Activated CD4-positive, alpha-beta T cell treated with anti-CD3 and anti-CD28 coated beads, Interleukin-2, amount 10 ng/mL, durations not matched to agents 7 days and 5 days (primary cell): ENCODE measurements around the gene GALNT17. TPM values are rescaled to one million over a fixed set of nuclear protein-coding genes. Genes with fewer than 3 reads are reported as not detected.

Experiments
- CTCF ChIA-PET: fragments of 350-600 bp; sonication (Branson Sonifier 250); formaldehyde crosslinking; loops from one replicate; lab custom pipeline; 2021; ENCODE audit warnings: antibody characterized with exemption; lab: Charles Lee
- POLR2A ChIA-PET: fragments of 350-600 bp; sonication (Branson Sonifier 250); formaldehyde crosslinking; loops from one replicate; lab custom pipeline; 2021; ENCODE audit warnings: antibody characterized with exemption; lab: Charles Lee
- DNase-seq: peaks from one replicate; pipeline ENCODE4 v3.0.0-alpha.2; 2020
- H3K27ac Mint-ChIP-seq: one replicate; pipeline ENCODE4 v1.8.0; 2021; ENCODE audit warnings: mild to moderate bottlenecking, moderate library complexity, mixed read lengths
- H3K27me3 Mint-ChIP-seq: one replicate; pipeline ENCODE4 v1.8.0; 2021; ENCODE audit warnings: mixed read lengths
- H3K36me3 Mint-ChIP-seq: one replicate; pipeline ENCODE4 v1.8.0; 2021; ENCODE audit warnings: low read depth, mixed read lengths
- H3K4me1 Mint-ChIP-seq: one replicate; pipeline ENCODE4 v1.8.0; 2021; ENCODE audit warnings: mixed read lengths
- H3K4me3 Mint-ChIP-seq: one replicate; pipeline ENCODE4 v1.8.0; 2021; ENCODE audit warnings: mild to moderate bottlenecking, moderate library complexity, mixed read lengths
- H3K9me3 Mint-ChIP-seq: one replicate; pipeline ENCODE4 v1.8.0; 2021; ENCODE audit warnings: mixed read lengths
- total RNA-seq, 2 experiments: library from RNA; stranded (reverse); gene quantifications; one replicate each; pipeline ENCODE4 v1.2.3, GENCODE V29; 2021

GALNT17 gene
- total RNA-seq, 2 experiments from 2014 or later, result not detected

DNA sequence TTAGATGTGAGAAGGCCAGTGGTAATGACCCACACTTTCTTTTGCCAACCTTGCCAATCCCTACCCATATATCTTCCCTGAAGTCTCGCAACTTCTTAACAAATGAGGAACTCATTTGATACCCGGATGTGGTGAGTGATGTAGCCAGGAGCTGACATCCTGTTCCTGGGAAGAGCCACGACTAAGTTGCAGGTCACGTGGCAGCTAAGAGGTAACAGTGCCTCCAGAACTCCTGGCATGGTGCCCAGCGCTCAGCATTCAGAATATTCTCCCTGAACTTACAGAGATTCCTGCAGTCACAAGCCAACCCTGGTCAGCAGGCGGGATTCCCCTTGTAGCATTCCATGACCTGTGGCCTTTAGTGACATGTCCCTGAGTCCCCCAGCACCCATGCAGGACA is 282.5 kb downstream of the GALNT17 start:
- ChIA-PET CTCF (no interaction called here), POLR2A (no interaction called here)
- DNase-seq, result no peak
- no peaks in the 10 kb centered on the region for H3K27me3 Mint-ChIP-seq
- no peak overlapping the region for H3K27ac Mint-ChIP-seq
- H3K9me3 Mint-ChIP-seq, result peaks cover 42% of the 10 kb centered on the region
- no peaks in the 10 kb centered on the region for H3K4me1 Mint-ChIP-seq
- H3K36me3 Mint-ChIP-seq, result no peaks in the 10 kb centered on the region
- no peak overlapping the region for H3K4me3 Mint-ChIP-seq

DNA sequence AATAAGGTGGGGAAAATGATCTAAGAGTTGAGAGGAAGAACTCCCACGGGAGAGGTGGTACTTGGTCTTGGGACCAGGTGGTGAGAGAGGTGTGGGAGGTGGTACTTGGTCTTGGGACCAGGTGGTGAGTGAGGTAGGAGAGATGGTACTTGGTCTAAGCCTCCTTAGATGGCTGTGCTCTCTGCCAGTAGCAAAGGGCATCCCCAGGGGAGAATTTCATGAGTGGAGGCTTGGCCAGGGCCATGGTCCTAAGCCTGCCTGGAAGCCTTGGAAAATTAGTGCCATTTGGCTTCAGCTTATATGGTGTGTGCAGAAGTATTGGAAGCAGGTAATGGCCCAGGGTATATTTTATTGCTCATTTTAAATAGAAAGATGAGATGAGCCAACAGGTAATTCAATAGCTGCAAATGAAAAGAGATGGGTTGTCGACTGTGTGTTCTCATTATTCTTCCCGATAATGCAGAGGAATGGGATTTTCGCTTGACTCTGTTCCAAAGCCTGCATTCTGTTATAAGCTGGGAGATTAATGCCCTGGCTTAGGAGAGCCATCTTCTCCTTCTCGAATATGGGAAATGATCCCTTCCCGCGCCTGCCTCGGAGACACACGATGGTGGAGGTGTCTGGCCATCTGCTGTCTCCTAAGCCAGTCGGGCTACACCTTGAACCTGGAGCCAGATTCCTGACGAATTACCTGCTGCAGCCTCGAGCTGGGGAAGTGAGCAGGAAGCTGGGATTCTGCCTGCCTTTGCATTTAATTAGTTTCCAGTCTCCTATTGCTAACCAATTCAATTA is 287.8 kb downstream of the GALNT17 start:
- no peak for DNase-seq
- Mint-ChIP-seq H3K27ac (no peak overlapping the region), H3K4me1 (no peaks in the 10 kb centered on the region), H3K4me3 (no peak overlapping the region), H3K36me3 (no peaks in the 10 kb centered on the region), H3K9me3 (peaks cover 25% of the 10 kb centered on the region), H3K27me3 (no peaks in the 10 kb centered on the region)
- POLR2A ChIA-PET, result no interaction called here
- CTCF ChIA-PET, result interaction anchor here (0.7 kb wide), 1 partner anchor 60 kb away, joined by 3 read pairs; no protein-coding TSS in a partner anchor

DNA sequence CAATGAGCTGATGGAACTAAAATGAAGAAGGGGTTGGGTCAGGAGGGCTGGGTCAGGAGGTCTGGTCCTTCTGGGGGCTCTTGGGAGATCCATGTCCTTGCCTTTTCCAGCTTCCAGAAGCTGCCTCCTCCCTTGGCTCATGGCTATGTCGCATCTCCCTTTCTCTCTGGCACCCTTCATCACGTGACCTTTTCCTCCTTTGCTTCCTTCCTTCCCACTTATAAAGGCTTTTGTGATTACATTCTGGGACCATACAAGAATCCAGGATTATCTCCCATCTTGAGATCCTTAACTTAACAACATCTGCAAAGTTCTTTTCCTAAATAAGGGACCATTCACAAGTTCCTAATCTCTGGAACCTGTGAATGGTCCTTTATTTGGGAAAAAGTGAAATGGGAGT is 290.2 kb downstream of the GALNT17 start:
- Mint-ChIP-seq H3K4me1 (no peaks in the 10 kb centered on the region), H3K27me3 (no peaks in the 10 kb centered on the region), H3K9me3 (peaks cover 24% of the 10 kb centered on the region), H3K36me3 (no peaks in the 10 kb centered on the region), H3K27ac (no peak overlapping the region), H3K4me3 (no peak overlapping the region)
- ChIA-PET CTCF (no interaction called here), POLR2A (no interaction called here)
- no peak for DNase-seq

DNA sequence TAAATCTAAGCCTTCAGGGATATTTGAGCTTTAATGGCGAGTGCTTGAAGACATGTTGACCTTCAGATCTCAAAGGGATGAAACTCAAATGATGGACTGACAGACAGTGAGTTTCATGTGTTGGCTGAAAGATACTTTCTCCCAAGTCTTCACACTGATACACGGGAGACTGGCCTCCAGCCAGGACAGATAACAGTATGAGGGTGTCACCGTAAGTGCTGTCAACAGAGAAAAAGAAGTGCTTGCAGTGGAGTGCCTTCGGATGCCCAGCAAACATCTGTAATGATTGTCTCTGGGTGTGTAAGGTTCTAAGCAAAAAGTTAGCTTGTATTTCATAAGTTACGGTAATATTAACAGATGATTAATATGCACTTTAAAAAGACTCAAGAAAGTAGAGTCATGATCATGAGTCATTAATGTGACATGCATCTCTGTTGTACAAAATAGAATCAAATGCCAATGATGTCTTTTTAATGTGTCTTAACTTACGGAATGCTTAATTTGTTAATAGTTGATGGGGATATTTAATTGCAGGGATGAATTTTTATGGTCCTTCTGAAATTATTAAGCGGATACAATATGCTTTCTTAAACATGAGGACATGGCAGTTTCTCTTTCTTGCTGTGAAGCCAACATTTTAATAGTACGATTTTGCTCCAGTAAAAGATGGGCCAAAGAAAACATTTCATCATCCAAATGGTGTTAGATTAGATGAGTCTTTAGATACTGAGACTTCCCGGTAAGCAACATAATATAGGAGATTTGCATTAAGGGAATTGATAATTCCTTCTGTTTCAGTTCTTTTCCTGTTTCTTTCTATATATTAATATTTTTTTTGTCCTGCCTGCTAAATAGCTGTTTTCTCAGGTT is 292.5 kb downstream of the GALNT17 start:
- CTCF ChIA-PET, result no interaction called here
- no peaks in the 10 kb centered on the region for H3K36me3 Mint-ChIP-seq
- no peaks in the 10 kb centered on the region for H3K4me1 Mint-ChIP-seq
- no peak for DNase-seq
- POLR2A ChIA-PET, result no interaction called here
- no peak overlapping the region for H3K27ac Mint-ChIP-seq
- H3K9me3 Mint-ChIP-seq, result peaks cover 23% of the 10 kb centered on the region
- no peaks in the 10 kb centered on the region for H3K27me3 Mint-ChIP-seq
- no peak overlapping the region for H3K4me3 Mint-ChIP-seq

DNA sequence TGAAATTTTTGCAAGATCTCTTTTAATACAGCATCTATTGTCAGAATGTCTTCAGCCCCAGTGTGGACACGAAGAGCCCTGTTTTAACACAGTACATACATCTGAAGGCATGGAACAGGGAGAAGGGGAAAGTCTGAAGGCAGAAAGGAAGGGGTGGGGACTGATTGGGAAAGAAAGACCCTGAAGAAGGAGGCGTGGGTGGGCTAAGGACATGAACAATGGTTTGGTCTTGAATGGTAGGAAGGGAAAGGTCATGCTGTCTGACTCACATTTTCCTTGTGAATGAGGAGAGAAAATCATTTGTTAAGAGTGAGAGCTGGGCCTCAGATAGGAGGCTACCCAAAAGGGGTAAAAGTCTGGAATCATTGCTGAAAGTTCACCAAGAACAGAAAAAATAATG is 297.1 kb downstream of the GALNT17 start:
- DNase-seq, result no peak
- H3K27me3 Mint-ChIP-seq, result no peaks in the 10 kb centered on the region
- no peaks in the 10 kb centered on the region for H3K4me1 Mint-ChIP-seq
- CTCF ChIA-PET, result no interaction called here
- no peaks in the 10 kb centered on the region for H3K36me3 Mint-ChIP-seq
- H3K4me3 Mint-ChIP-seq, result no peak overlapping the region
- peaks cover 28% of the 10 kb centered on the region for H3K9me3 Mint-ChIP-seq
- H3K27ac Mint-ChIP-seq, result no peak overlapping the region
- POLR2A ChIA-PET, result no interaction called here

DNA sequence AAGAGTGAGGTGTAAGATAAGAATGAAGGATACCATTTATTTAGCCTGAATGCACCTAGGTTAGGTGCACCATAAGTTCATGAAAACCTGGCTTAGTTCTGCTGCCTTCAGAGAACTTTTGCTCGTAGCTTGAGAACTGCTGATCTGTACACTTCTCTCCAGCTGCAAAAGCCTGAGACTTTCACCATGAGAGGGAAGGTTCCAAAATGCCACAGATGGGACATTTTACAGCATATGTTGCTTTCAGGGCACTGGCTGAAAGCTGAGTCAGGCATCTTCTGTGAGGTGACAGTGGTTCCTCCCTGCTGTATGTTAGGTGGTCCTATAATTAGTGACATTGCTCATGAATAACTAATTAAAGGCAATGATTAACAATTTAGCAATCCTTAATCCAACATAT is 298.3 kb downstream of the GALNT17 start:
- CTCF ChIA-PET, result no interaction called here
- H3K27ac Mint-ChIP-seq, result no peak overlapping the region
- POLR2A ChIA-PET, result no interaction called here

DNA sequence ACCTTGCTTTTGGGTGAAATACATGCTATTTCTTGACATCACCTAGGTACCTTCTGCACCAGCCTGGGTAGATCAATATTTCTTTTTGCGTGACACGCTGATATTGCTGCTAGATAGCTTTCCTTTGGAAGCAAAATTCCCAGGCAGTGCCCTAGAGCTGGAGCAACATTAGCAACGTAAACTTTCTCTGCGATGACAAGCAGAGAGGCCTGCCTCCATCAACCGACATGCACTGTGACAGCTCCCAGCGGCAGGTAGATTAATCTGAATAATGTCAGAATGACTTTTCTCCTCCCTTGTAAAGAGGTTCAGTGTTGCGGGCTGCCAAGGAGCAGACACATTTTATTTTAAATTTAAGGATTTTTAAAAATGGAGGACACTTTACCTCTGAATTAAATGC is 307.4 kb downstream of the GALNT17 start:
- CTCF ChIA-PET, result no interaction called here
- Mint-ChIP-seq H3K27ac (no peak overlapping the region), H3K36me3 (no peaks in the 10 kb centered on the region), H3K27me3 (no peaks in the 10 kb centered on the region), H3K9me3 (peaks cover 20% of the 10 kb centered on the region), H3K4me1 (no peaks in the 10 kb centered on the region), H3K4me3 (no peak overlapping the region)
- DNase-seq, result no peak
- POLR2A ChIA-PET, result no interaction called here

More for the DNA sequence above, 298.3 kb downstream of the GALNT17 start:
- no peak overlapping the region for H3K4me3 Mint-ChIP-seq
- no peak for DNase-seq
- no peaks in the 10 kb centered on the region for H3K4me1 Mint-ChIP-seq
- no peaks in the 10 kb centered on the region for H3K36me3 Mint-ChIP-seq
- H3K27me3 Mint-ChIP-seq, result no peaks in the 10 kb centered on the region
- H3K9me3 Mint-ChIP-seq, result peaks cover 24% of the 10 kb centered on the region

GRCh38 chr7:71442492-71443190 is 310.7 kb downstream of the GALNT17 start:
- ChIA-PET CTCF (no interaction called here), POLR2A (no interaction called here)
- DNase-seq, result no peak
- no peak overlapping the region for H3K4me3 Mint-ChIP-seq
- H3K4me1 Mint-ChIP-seq, result no peaks in the 10 kb centered on the region
- H3K27me3 Mint-ChIP-seq, result no peaks in the 10 kb centered on the region
- peaks cover 16% of the 10 kb centered on the region for H3K9me3 Mint-ChIP-seq
- no peak overlapping the region for H3K27ac Mint-ChIP-seq
- H3K36me3 Mint-ChIP-seq, result no peaks in the 10 kb centered on the region

GRCh38 chr7:71443191-71443530 is 311.2 kb downstream of the GALNT17 start:
- POLR2A ChIA-PET, result no interaction called here
- DNase-seq, result no peak
- Mint-ChIP-seq H3K27ac (no peak overlapping the region), H3K4me1 (no peaks in the 10 kb centered on the region), H3K9me3 (peaks cover 22% of the 10 kb centered on the region), H3K4me3 (no peak overlapping the region), H3K27me3 (no peaks in the 10 kb centered on the region), H3K36me3 (no peaks in the 10 kb centered on the region)
- CTCF ChIA-PET, result no interaction called here

GRCh38 chr7:71444130-71444529 is 312.2 kb downstream of the GALNT17 start:
- H3K27ac Mint-ChIP-seq, result no peak overlapping the region
- no peak for DNase-seq
- no peaks in the 10 kb centered on the region for H3K36me3 Mint-ChIP-seq
- no peak overlapping the region for H3K4me3 Mint-ChIP-seq
- H3K27me3 Mint-ChIP-seq, result no peaks in the 10 kb centered on the region
- ChIA-PET CTCF (no interaction called here), POLR2A (no interaction called here)
- no peaks in the 10 kb centered on the region for H3K4me1 Mint-ChIP-seq
- H3K9me3 Mint-ChIP-seq, result peaks cover 25% of the 10 kb centered on the region

DNA sequence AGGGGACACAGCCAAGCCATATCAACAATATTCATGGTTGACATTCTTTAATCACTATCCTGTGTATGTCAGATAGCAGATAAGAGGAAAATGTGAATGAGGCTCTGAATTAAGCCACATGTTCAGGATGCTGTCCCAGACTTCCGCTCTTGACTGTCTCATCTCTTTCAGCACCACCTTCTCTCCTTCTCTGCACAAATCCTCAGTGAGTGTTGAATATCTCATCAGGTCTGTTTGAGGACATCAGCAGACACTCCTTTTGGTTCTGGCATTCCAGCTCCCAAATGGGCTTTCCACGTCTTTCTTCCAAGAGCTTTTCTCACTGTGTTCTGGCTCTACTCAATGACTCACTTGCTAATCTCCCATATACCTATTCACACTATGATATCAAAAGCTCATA is 321.7 kb downstream of the GALNT17 start:
- DNase-seq, result no peak
- H3K36me3 Mint-ChIP-seq, result no peaks in the 10 kb centered on the region
- peaks cover 6% of the 10 kb centered on the region for H3K9me3 Mint-ChIP-seq
- ChIA-PET POLR2A (no interaction called here), CTCF (no interaction called here)
- no peaks in the 10 kb centered on the region for H3K4me1 Mint-ChIP-seq
- H3K4me3 Mint-ChIP-seq, result no peak overlapping the region
- H3K27me3 Mint-ChIP-seq, result no peaks in the 10 kb centered on the region
- H3K27ac Mint-ChIP-seq, result no peak overlapping the region

- no peak overlapping the region for H3K4me3 Mint-ChIP-seq
- H3K27ac Mint-ChIP-seq, result no peak overlapping the region
- no peaks in the 10 kb centered on the region for H3K4me1 Mint-ChIP-seq
- POLR2A ChIA-PET, result no interaction called here
- peaks cover 8% of the 10 kb centered on the region for H3K9me3 Mint-ChIP-seq
- CTCF ChIA-PET, result no interaction called here
- no peaks in the 10 kb centered on the region for H3K27me3 Mint-ChIP-seq
- DNase-seq, result no peak
- no peaks in the 10 kb centered on the region for H3K36me3 Mint-ChIP-seq
Observed at GRCh38 chr7:71454981-71455380, 323.0 kb downstream of the GALNT17 start.

- peaks cover 10% of the 10 kb centered on the region for H3K9me3 Mint-ChIP-seq
- DNase-seq, result no peak
- no peak overlapping the region for H3K27ac Mint-ChIP-seq
- POLR2A ChIA-PET, result no interaction called here
- no peaks in the 10 kb centered on the region for H3K36me3 Mint-ChIP-seq
- no peaks in the 10 kb centered on the region for H3K27me3 Mint-ChIP-seq
- CTCF ChIA-PET, result no interaction called here
- H3K4me1 Mint-ChIP-seq, result no peaks in the 10 kb centered on the region
- H3K4me3 Mint-ChIP-seq, result no peak overlapping the region
Observed at GRCh38 chr7:71457021-71457420, 325.1 kb downstream of the GALNT17 start.
